Fibroblast of lung (primary cell): ENCODE results near the gene CREB5.

Experiments used
- CTCF ChIP-seq, 2 donors: IDR thresholded peaks in 1 of 2; conservative IDR thresholded peaks in 1 of 2; 1 replicate in 1 of 2; 2 replicates in 1 of 2; pipeline ENCODE4 v1.5.1; 2011 to 2012; ENCODE audit warnings: low read length in 2 of 2, control low read depth in 1 of 2, inconsistent platforms in 1 of 2, low read depth in 1 of 2, mild to moderate bottlenecking in 1 of 2
- EZH2 ChIP-seq: IDR thresholded peaks from 2 replicates; pipeline ENCODE4 v1.5.1; 2012; ENCODE audit warnings: low read length, control low read depth, mild to moderate bottlenecking; ENCODE audit errors: missing control alignments

- no peak for TF ChIP-seq CTCF (conservative IDR thresholded peaks at IDR 0.05 in 1 of 2, IDR thresholded peaks at IDR 0.05 in 1 of 2; ENCODE audit: low read depth in 1 of 2, low read length in 2 of 2)
- no peak for TF ChIP-seq EZH2
These were observed 127.1 kb downstream of the CREB5 start for GRCh38 chr7:28539289-28539981.
